Measurements from ENCODE around the gene FKBP1A.

FKBP1A gene

GRCh38 chr20:1381753-1382591 is 10.9 kb downstream of the FKBP1A start:
- H3K27me3 ChIP-seq (ENCODE audit: control insufficient read depth, insufficient read depth, low read length): no peaks in the 10 kb centered on the region
- H3K4me3 ChIP-seq (ENCODE audit: low read length): no peak overlapping the region
- no peaks in the 10 kb centered on the region for H3K9me3 ChIP-seq (replicated peaks; ENCODE audit: low read length)
- peak overlapping the region; percentile 7 for H3K4me2 ChIP-seq (ENCODE audit: low read length)
- H3K36me3 ChIP-seq (ENCODE audit: insufficient read depth, low read length): peaks cover 43% of the 10 kb centered on the region
- no peak overlapping the region for H3K9ac ChIP-seq (ENCODE audit: low read depth, low read length)
- H3K4me1 ChIP-seq (ENCODE audit: control insufficient read depth, insufficient read depth, low read length): peaks cover 48% of the 10 kb centered on the region

GRCh38 chr20:1378735-1379125 is 14.1 kb downstream of the FKBP1A start:
- Histone ChIP-seq H3K27me3 (ENCODE audit: control insufficient read depth, insufficient read depth, low read length) (no peaks in the 10 kb centered on the region), H3K9ac (ENCODE audit: low read depth, low read length) (no peak overlapping the region), H3K4me2 (ENCODE audit: low read length) (no peak overlapping the region), H3K9me3 (replicated peaks; ENCODE audit: low read length) (no peaks in the 10 kb centered on the region), H3K4me1 (ENCODE audit: control insufficient read depth, insufficient read depth, low read length) (peaks cover 65% of the 10 kb centered on the region), H3K36me3 (ENCODE audit: insufficient read depth, low read length) (peaks cover 35% of the 10 kb centered on the region), H3K4me3 (ENCODE audit: low read length) (no peak overlapping the region)

DNA sequence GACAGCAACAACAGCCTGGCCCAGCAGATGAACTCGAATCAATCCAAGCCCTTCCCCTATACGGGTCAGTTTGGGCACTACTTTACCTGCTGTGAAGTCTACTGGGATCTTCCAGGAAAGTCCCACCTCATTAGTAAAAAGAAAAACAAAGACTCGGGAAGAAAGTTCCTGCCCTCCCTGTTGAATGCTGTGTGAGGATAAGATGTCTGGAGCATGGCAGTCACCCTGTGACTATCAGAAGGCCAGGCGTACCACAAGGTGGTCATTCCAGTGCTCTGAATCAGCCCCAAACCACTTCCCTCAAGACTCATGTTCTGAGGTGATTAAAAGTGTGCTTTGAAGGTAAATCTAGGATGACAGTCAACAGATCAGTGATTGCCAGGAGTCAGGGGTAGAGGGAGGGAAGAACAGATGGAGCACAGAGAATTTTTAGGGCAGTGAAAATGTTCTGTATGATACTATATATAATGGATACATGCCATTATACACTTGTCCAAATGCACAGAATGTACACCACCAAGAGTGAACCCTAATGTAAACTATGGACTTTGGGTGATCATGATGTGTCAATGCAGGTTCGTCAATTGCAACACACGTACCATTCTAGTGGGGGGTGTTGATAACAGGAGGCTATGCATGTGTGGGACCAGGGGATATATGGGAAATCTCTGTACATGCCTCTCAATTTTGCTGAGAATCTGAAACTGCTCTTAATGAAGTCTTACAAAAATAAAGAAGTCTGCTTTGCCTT is 14.7 kb downstream of the FKBP1A start:
- Histone ChIP-seq H3K9ac (ENCODE audit: low read depth, low read length) (no peak overlapping the region), H3K4me3 (ENCODE audit: low read length) (no peak overlapping the region), H3K4me2 (ENCODE audit: low read length) (peak overlapping the region; percentile 2), H3K27me3 (ENCODE audit: control insufficient read depth, insufficient read depth, low read length) (no peaks in the 10 kb centered on the region), H3K9me3 (replicated peaks; ENCODE audit: low read length) (no peaks in the 10 kb centered on the region), H3K4me1 (ENCODE audit: control insufficient read depth, insufficient read depth, low read length) (peaks cover 65% of the 10 kb centered on the region), H3K36me3 (ENCODE audit: insufficient read depth, low read length) (peaks cover 40% of the 10 kb centered on the region)

- Histone ChIP-seq H3K4me2 (ENCODE audit: low read length) (peak overlapping the region; percentile 2), H3K36me3 (ENCODE audit: insufficient read depth, low read length) (peaks cover 38% of the 10 kb centered on the region), H3K27me3 (ENCODE audit: control insufficient read depth, insufficient read depth, low read length) (no peaks in the 10 kb centered on the region), H3K9ac (ENCODE audit: low read depth, low read length) (no peak overlapping the region), H3K9me3 (replicated peaks; ENCODE audit: low read length) (no peaks in the 10 kb centered on the region), H3K4me1 (ENCODE audit: control insufficient read depth, insufficient read depth, low read length) (peaks cover 58% of the 10 kb centered on the region), H3K4me3 (ENCODE audit: low read length) (no peak overlapping the region)
These were observed 15.4 kb downstream of the FKBP1A start for GRCh38 chr20:1377341-1377871.

- Histone ChIP-seq H3K4me1 (ENCODE audit: control insufficient read depth, insufficient read depth, low read length) (peaks cover 58% of the 10 kb centered on the region), H3K4me3 (ENCODE audit: low read length) (no peak overlapping the region), H3K9ac (ENCODE audit: low read depth, low read length) (no peak overlapping the region), H3K4me2 (ENCODE audit: low read length) (no peak overlapping the region), H3K36me3 (ENCODE audit: insufficient read depth, low read length) (peaks cover 45% of the 10 kb centered on the region), H3K27me3 (ENCODE audit: control insufficient read depth, insufficient read depth, low read length) (no peaks in the 10 kb centered on the region), H3K9me3 (replicated peaks; ENCODE audit: low read length) (no peaks in the 10 kb centered on the region)
These were observed 16.2 kb downstream of the FKBP1A start for GRCh38 chr20:1376408-1377270.

DNA sequence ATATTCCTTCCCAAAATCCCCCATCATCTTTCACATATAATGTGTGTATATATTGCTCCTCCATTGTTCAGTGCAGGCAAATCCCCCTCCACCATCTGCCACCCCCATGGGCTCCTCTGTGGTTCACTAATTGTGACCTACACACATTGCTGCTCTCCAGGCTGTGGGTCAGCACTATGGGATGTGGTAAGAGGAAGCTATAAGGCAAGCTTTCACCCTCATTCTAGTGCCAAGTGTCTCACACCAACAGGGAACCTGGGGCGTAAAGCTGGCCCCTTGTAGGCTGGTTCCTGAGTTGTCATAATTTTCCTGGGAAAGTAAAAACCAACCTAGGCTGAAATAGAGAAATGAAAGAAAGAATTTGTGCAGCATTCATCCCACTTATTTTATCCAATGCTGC is 16.8 kb downstream of the FKBP1A start:
- Histone ChIP-seq H3K4me1 (ENCODE audit: control insufficient read depth, insufficient read depth, low read length) (peaks cover 59% of the 10 kb centered on the region), H3K4me2 (ENCODE audit: low read length) (no peak overlapping the region), H3K9me3 (replicated peaks; ENCODE audit: low read length) (no peaks in the 10 kb centered on the region), H3K4me3 (ENCODE audit: low read length) (no peak overlapping the region), H3K36me3 (ENCODE audit: insufficient read depth, low read length) (peaks cover 51% of the 10 kb centered on the region), H3K27me3 (ENCODE audit: control insufficient read depth, insufficient read depth, low read length) (no peaks in the 10 kb centered on the region), H3K9ac (ENCODE audit: low read depth, low read length) (no peak overlapping the region)

- Histone ChIP-seq H3K9ac (ENCODE audit: low read depth, low read length) (no peak overlapping the region), H3K4me2 (ENCODE audit: low read length) (no peak overlapping the region), H3K36me3 (ENCODE audit: insufficient read depth, low read length) (peaks cover 56% of the 10 kb centered on the region), H3K4me3 (ENCODE audit: low read length) (no peak overlapping the region), H3K4me1 (ENCODE audit: control insufficient read depth, insufficient read depth, low read length) (peaks cover 64% of the 10 kb centered on the region), H3K27me3 (ENCODE audit: control insufficient read depth, insufficient read depth, low read length) (no peaks in the 10 kb centered on the region), H3K9me3 (replicated peaks; ENCODE audit: low read length) (no peaks in the 10 kb centered on the region)
These were observed 17.3 kb downstream of the FKBP1A start for GRCh38 chr20:1375515-1375914.

- H3K27me3 ChIP-seq (ENCODE audit: control insufficient read depth, insufficient read depth, low read length): no peaks in the 10 kb centered on the region
- no peak overlapping the region for H3K4me3 ChIP-seq (ENCODE audit: low read length)
- H3K4me1 ChIP-seq (ENCODE audit: control insufficient read depth, insufficient read depth, low read length): peaks cover 67% of the 10 kb centered on the region
- H3K9ac ChIP-seq (ENCODE audit: low read depth, low read length): no peak overlapping the region
- H3K9me3 ChIP-seq (replicated peaks; ENCODE audit: low read length): no peaks in the 10 kb centered on the region
- H3K4me2 ChIP-seq (ENCODE audit: low read length): no peak overlapping the region
- H3K36me3 ChIP-seq (ENCODE audit: insufficient read depth, low read length): peaks cover 65% of the 10 kb centered on the region
These were observed 18.6 kb downstream of the FKBP1A start for GRCh38 chr20:1374246-1374645.

GRCh38 chr20:1373614-1374013 is 19.2 kb downstream of the FKBP1A start:
- H3K4me3 ChIP-seq (ENCODE audit: low read length): no peak overlapping the region
- no peaks in the 10 kb centered on the region for H3K9me3 ChIP-seq (replicated peaks; ENCODE audit: low read length)
- no peak overlapping the region for H3K4me2 ChIP-seq (ENCODE audit: low read length)
- no peak overlapping the region for H3K9ac ChIP-seq (ENCODE audit: low read depth, low read length)
- H3K27me3 ChIP-seq (ENCODE audit: control insufficient read depth, insufficient read depth, low read length): no peaks in the 10 kb centered on the region
- H3K36me3 ChIP-seq (ENCODE audit: insufficient read depth, low read length): peaks cover 65% of the 10 kb centered on the region
- H3K4me1 ChIP-seq (ENCODE audit: control insufficient read depth, insufficient read depth, low read length): peaks cover 67% of the 10 kb centered on the region

DNA sequence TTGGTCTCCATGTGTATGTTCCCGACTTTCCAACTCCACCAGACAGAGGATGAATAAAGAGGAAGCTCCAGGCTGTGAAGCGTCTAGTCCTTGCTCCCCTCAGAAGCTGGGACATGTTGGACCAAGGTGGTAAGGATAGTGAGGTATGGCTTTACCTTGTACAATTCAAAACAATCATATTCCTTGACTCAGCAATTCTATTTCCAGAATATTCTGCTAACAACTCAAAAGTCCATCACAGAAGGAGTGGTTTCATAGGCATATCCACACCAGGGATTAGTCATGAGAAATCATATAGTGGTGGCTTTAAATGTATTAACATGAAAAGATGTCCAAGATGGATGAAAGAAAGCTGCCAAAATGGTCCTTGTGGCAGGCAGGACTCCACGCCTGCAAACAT is 19.8 kb downstream of the FKBP1A start:
- H3K4me2 ChIP-seq (ENCODE audit: low read length): no peak overlapping the region
- H3K4me1 ChIP-seq (ENCODE audit: control insufficient read depth, insufficient read depth, low read length): peaks cover 67% of the 10 kb centered on the region
- no peak overlapping the region for H3K9ac ChIP-seq (ENCODE audit: low read depth, low read length)
- H3K36me3 ChIP-seq (ENCODE audit: insufficient read depth, low read length): peaks cover 68% of the 10 kb centered on the region
- H3K27me3 ChIP-seq (ENCODE audit: control insufficient read depth, insufficient read depth, low read length): no peaks in the 10 kb centered on the region
- H3K4me3 ChIP-seq (ENCODE audit: low read length): no peak overlapping the region
- no peaks in the 10 kb centered on the region for H3K9me3 ChIP-seq (replicated peaks; ENCODE audit: low read length)
